Peyer's patch (tissue), 4 donors: ENCODE measurements around the gene WNK1. TPM values are rescaled to one million over a fixed set of nuclear protein-coding genes. Genes with fewer than 3 reads are reported as not detected.
"Not testable (repeated sequence)": the region's sequence is repeated elsewhere in the genome, so short reads cannot be mapped to it uniquely, and the experiment has no call there.

Source experiments
- DNase-seq, 3 donors: peaks; one replicate each; pipeline ENCODE4 v3.0.0-alpha.2; 2017 to 2019
- H3K27ac ChIP-seq, 4 donors: fragments of 200-600 bp; sonication (generic); one replicate each; pipeline ENCODE4 v1.5.1; 2016 to 2019
- H3K27me3 ChIP-seq, 2 donors: fragments of 200-600 bp; sonication (generic); one replicate each; pipeline ENCODE4 v1.5.1; 2019
- H3K36me3 ChIP-seq, 3 donors: fragments of 200-600 bp; sonication (generic); one replicate each; pipeline ENCODE4 v1.5.1; 2016 to 2019
- H3K4me1 ChIP-seq, 4 donors: fragments of 200-600 bp; sonication (generic); one replicate each; pipeline ENCODE4 v1.5.1; 2016 to 2019
- H3K4me3 ChIP-seq, 4 donors: fragments of 200-600 bp; sonication (generic); 1 replicate in 3 of 4; 2 replicates in 1 of 4; pipeline ENCODE4 v1.5.1; 2016 to 2019; ENCODE audit warnings: mild to moderate bottlenecking in 1 of 4
- H3K9me3 ChIP-seq, 4 donors: fragments of 200-600 bp; sonication (generic); one replicate each; pipeline ENCODE4 v1.5.1; 2016 to 2019; ENCODE audit warnings: mild to moderate bottlenecking in 1 of 4
- POLR2A ChIP-seq, 2 donors: fragments of 450-650 bp; IDR thresholded peaks; one replicate each; pipeline ENCODE4 v1.5.1; 2017; ENCODE audit warnings: antibody characterized with exemption in 2 of 2, mild to moderate bottlenecking in 2 of 2, moderate library complexity in 2 of 2
- total RNA-seq, 4 donors: library from RNA; depleted of rRNA; stranded (reverse); fragments of >200 nt; gene quantifications; one replicate each; pipeline ENCODE4 v1.1.0, GENCODE V29; 2016
- TF ChIP-seq, protein P1 (sequence below), 6 experiments: fragments of 450-650 bp in 4 of 6; fragments of 200-600 bp in 2 of 6; sonication (generic) in 1 of 6; IDR thresholded peaks; one replicate each; pipeline ENCODE4 v1.5.1; 2017 to 2019; ENCODE audit warnings: antibody characterized with exemption in 6 of 6, mild to moderate bottlenecking in 3 of 6, moderate library complexity in 1 of 6

Gene WNK1
- total RNA-seq, 4 donors from 2014 or later = 83.2 to 198 (median 144) TPM

GRCh38 chr12:777550-778047 is 25.2 kb downstream of the WNK1 start:
- Histone ChIP-seq H3K27ac (peak overlapping the region in 1 of 4 donors; percentile 7), H3K9me3 (no peaks in the 10 kb centered on the region), H3K4me1 (peaks cover 0 to 51% (median 6%) of the 10 kb centered on the region in 4 donors), H3K27me3 (no peaks in the 10 kb centered on the region), H3K36me3 (no peaks in the 10 kb centered on the region), H3K4me3 (no peak overlapping the region)
- TF ChIP-seq POLR2A (IDR thresholded peaks at IDR 0.05) = no peak
- TF ChIP-seq, protein P1, sequence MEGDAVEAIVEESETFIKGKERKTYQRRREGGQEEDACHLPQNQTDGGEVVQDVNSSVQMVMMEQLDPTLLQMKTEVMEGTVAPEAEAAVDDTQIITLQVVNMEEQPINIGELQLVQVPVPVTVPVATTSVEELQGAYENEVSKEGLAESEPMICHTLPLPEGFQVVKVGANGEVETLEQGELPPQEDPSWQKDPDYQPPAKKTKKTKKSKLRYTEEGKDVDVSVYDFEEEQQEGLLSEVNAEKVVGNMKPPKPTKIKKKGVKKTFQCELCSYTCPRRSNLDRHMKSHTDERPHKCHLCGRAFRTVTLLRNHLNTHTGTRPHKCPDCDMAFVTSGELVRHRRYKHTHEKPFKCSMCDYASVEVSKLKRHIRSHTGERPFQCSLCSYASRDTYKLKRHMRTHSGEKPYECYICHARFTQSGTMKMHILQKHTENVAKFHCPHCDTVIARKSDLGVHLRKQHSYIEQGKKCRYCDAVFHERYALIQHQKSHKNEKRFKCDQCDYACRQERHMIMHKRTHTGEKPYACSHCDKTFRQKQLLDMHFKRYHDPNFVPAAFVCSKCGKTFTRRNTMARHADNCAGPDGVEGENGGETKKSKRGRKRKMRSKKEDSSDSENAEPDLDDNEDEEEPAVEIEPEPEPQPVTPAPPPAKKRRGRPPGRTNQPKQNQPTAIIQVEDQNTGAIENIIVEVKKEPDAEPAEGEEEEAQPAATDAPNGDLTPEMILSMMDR (IDR thresholded peaks at IDR 0.05) = no peak
- DNase-seq = no peak

DNA sequence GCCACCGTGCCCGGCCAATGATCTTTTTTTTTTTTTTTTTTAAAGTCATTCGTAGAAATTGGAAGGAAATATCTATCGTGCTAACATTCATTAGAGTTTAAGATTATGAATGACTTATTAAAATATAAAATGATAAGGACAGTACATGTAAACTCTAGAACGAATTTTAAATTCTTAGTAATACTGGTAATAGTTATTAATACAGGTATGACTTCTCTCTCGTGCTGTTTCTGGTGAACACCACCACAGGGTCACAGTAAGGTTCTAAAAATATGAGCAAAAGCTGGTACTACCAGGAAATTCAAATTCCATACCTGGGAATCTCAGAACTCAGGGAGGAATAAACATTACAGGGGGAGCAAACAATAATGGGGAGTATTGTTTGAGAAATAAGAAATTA is 26.2 kb downstream of the WNK1 start:
- Histone ChIP-seq H3K27ac (no peak overlapping the region), H3K9me3 (no peaks in the 10 kb centered on the region), H3K4me1 (peaks cover 0 to 47% (median 6%) of the 10 kb centered on the region in 4 donors), H3K36me3 (no peaks in the 10 kb centered on the region), H3K27me3 (no peaks in the 10 kb centered on the region), H3K4me3 (no peak overlapping the region)
- TF ChIP-seq POLR2A (IDR thresholded peaks at IDR 0.05) = no peak
- DNase-seq = no peak

DNA sequence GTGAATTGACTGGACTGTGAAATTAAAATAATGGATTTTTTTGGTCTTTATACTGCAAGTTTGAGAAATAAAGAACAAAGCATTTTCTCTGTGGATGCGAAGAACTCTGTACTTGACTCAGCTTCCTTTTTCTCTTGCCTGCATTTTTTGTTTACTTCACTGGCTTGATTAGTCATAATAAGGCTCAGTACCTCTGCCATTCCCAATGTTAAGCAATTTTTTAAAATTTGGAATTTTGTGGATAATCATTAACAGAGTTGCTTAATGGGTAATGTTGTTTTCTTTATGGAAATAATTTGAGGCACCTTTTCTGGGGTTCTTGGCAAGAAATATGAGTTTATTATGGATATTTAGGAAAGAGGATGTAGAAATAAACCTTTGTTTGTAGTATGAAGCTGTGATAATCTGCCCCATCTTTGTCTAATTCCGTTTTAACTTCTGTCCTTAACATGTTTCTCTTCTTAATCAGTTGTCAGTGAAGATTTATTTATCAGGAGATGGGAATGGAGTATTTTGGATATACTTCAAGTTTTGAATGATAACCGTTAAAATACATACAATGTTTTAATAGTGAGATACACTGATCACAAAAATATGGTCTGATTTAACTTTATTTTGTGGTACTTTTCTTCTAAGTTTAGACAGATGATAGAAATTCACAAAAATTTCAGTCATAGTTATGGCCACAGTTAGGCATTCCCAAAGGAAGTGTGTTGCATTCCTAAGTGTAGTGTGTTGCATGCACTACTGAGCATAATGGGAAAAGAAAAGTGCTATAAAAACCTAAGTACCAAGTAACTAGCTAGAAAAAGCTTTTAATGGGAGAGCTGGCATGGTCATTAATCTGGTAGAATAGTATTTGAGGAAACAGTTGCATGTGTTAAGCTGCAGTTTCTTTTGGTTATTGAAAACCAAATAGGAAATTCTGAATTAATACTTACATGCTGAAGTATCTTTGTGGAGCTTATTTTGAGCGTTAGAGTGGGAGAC is 27.7 kb downstream of the WNK1 start:
- Histone ChIP-seq H3K36me3 (no peaks in the 10 kb centered on the region), H3K4me3 (peak overlapping the region in 2 of 4 donors; percentile 7 to 18), H3K4me1 (peaks cover 0 to 37% (median 6%) of the 10 kb centered on the region in 4 donors), H3K27me3 (no peaks in the 10 kb centered on the region), H3K27ac (no peak overlapping the region), H3K9me3 (no peaks in the 10 kb centered on the region)
- DNase-seq = no peak
- TF ChIP-seq POLR2A (IDR thresholded peaks at IDR 0.05) = no peak
- TF ChIP-seq, protein P1 (IDR thresholded peaks at IDR 0.05) = no peak

GRCh38 chr12:780750-781379 is 28.5 kb downstream of the WNK1 start:
- Histone ChIP-seq H3K27ac (no peak overlapping the region), H3K4me3 (no peak overlapping the region), H3K36me3 (no peaks in the 10 kb centered on the region), H3K27me3 (no peaks in the 10 kb centered on the region), H3K4me1 (peaks cover 0 to 37% (median 6%) of the 10 kb centered on the region in 4 donors), H3K9me3 (no peaks in the 10 kb centered on the region)
- no peak for DNase-seq
- no peak for TF ChIP-seq POLR2A (IDR thresholded peaks at IDR 0.05)
- TF ChIP-seq, protein P1 (IDR thresholded peaks at IDR 0.05) = no peak

DNA sequence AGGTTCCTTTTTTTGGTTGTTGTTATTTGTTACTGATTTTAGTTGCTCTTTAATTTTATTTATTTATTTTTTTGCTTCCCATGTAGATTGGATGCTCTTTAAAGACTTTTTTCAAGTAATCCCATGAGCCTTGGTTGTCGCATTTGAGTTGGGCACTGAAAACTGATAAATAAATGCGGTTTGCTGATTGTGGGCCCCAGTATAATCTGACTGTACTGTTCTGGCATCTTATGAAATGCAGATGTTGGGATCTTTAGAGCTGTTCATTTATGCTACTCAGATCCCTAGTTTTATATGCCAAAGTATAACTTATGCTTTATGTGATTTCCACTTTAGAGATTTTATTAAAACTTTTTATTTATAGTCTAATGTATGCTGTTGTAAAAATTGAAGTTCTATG is 33.3 kb downstream of the WNK1 start:
- no peaks in the 10 kb centered on the region for H3K36me3 ChIP-seq
- no peaks in the 10 kb centered on the region for H3K27me3 ChIP-seq
- TF ChIP-seq, protein P1 (IDR thresholded peaks at IDR 0.05) = no peak
- no peak for TF ChIP-seq POLR2A (IDR thresholded peaks at IDR 0.05)
- H3K9me3 ChIP-seq = no peaks in the 10 kb centered on the region
- peaks cover 0 to 35% (median 7%) of the 10 kb centered on the region in 4 donors for H3K4me1 ChIP-seq
- H3K27ac ChIP-seq = no peak overlapping the region
- H3K4me3 ChIP-seq = no peak overlapping the region
- no peak for DNase-seq

DNA sequence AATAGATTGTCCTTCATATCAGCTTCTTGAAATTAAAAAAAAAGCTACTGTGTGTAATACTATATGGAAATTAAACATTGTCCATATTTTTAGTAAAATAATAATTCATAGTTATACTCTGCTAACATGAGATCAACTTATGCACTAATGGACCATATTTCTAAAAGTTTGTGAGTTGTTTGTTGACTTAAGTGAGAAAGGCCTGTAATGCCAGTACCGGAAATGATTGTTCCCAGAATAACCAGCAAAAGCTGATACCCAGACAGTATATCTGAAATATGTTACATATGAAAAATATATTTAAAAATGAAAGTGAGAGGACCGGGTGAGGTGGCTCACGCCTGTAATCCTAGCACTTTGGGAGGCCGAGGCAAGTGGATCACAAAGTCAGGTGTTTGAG is 35.9 kb downstream of the WNK1 start:
- Histone ChIP-seq H3K36me3 (no peaks in the 10 kb centered on the region), H3K9me3 (no peaks in the 10 kb centered on the region), H3K4me1 (peaks cover 0 to 24% (median 8%) of the 10 kb centered on the region in 4 donors), H3K27ac (no peak overlapping the region), H3K27me3 (no peaks in the 10 kb centered on the region), H3K4me3 (no peak overlapping the region)
- no peak for DNase-seq
- TF ChIP-seq, protein P1 (IDR thresholded peaks at IDR 0.05) = no peak
- TF ChIP-seq POLR2A (IDR thresholded peaks at IDR 0.05) = no peak

GRCh38 chr12:788762-789161 is 36.4 kb downstream of the WNK1 start:
- H3K36me3 ChIP-seq, H3K27ac ChIP-seq, H3K27me3 ChIP-seq, DNase-seq, H3K9me3 ChIP-seq, H3K4me3 ChIP-seq: not testable (repeated sequence)
- peaks cover 0 to 24% (median 8%) of the 10 kb centered on the region in 4 donors for H3K4me1 ChIP-seq
